Right lobe of liver (tissue), 6 donors: ENCODE results near the gene SLF2. TPM values are rescaled to one million over a fixed set of nuclear protein-coding genes. Genes with fewer than 3 reads are reported as not detected.

Source experiments
- ATAC-seq, 4 donors: fragments of 200-7000 bp; cut with Tn5 transposase; one replicate each; pipeline ENCODE4 v1.9.1; 2020; ENCODE audit warnings: mild to moderate bottlenecking in 4 of 4, moderate library complexity in 4 of 4
- DNase-seq, 3 donors: peaks; one replicate each; pipeline ENCODE4 v3.0.0-alpha.2; 2020
- H3K27ac ChIP-seq, 3 donors: fragments of 200-600 bp; one replicate each; pipeline ENCODE4 v1.8.0; 2022
- H3K27me3 ChIP-seq, 2 donors: fragments of 200-600 bp; one replicate each; pipeline ENCODE4 v1.8.0; 2022
- H3K36me3 ChIP-seq, 4 donors: fragments of 200-600 bp; sonication (generic) in 1 of 4; one replicate each; pipeline versions ENCODE4 v1.5.1 to v1.8.0; 2017 to 2022; ENCODE audit warnings: control low read depth in 1 of 4
- H3K4me1 ChIP-seq, 4 donors: fragments of 200-600 bp; sonication (generic) in 1 of 4; one replicate each; pipeline versions ENCODE4 v1.5.1 to v1.8.0; 2017 to 2022; ENCODE audit warnings: control low read depth in 1 of 4
- H3K4me3 ChIP-seq, 3 donors: fragments of 200-600 bp; one replicate each; pipeline ENCODE4 v1.8.0; 2022
- H3K9me3 ChIP-seq, 4 donors: fragments of 200-600 bp; sonication (generic) in 1 of 4; one replicate each; pipeline versions ENCODE4 v1.5.1 to v1.8.0; 2017 to 2022; ENCODE audit warnings: control low read depth in 1 of 4
- CTCF ChIP-seq, 4 donors: fragments of 200-600 bp in 3 of 4; fragments of 450-650 bp in 1 of 4; IDR thresholded peaks; one replicate each; pipeline versions ENCODE4 v1.5.1 to v1.8.0; 2016 to 2022; ENCODE audit warnings: antibody characterized with exemption in 4 of 4, mild to moderate bottlenecking in 2 of 4
- POLR2A ChIP-seq: fragments of 450-650 bp; IDR thresholded peaks from one replicate; pipeline ENCODE4 v1.6.1; 2017; ENCODE audit warnings: antibody characterized with exemption, mild to moderate bottlenecking
- WGBS: methylation state at CpG from one replicate; pipeline ENCODE4 v1.1.6; 2018; ENCODE audit warnings: low coverage, low lambda C conversion rate; ENCODE audit not compliant: insufficient coverage; ENCODE audit errors: missing lambda C conversion rate; 5-methylcytosine and 5-hydroxymethylcytosine counted together
- intact Hi-C, 2 donors: fragments of 100-400 bp; cut with DNase I; formaldehyde crosslinking; loops; one replicate each; pipeline versions ENCODE4 v1.11.2 to v1.14.1; 2022
- total RNA-seq, 6 experiments: library from RNA; depleted of rRNA in 2 of 6; stranded (reverse); fragments of >200 nt in 2 of 6; fragmentation: NEBNext Ultra II Directional in 3 of 6; extraction: Animal tissue kit (Norgen Biotek cat#: 25700) in 3 of 6; gene quantifications; one replicate each; pipeline versions ENCODE4 v1.1.0 to v1.2.4, GENCODE V29; 2016 to 2023
- donor health status: DM: no; HTN: yes; CAD: no.
- donor health status: DM: no; HTN: no; CAD: no.
- donor health status: DM: no; HTN: no; CAD: no.
- donor health status: DM: no; HTN: yes; CAD: no.
- donor health status: DM: no; HTN: yes; CAD: no.

The SLF2 gene
- total RNA-seq, 6 experiments from 2014 or later, result 7.1 to 14.2 (median 10.0) TPM

GRCh38 chr10:100963826-100964225, 51.1 kb downstream of the SLF2 start:
- H3K36me3 ChIP-seq, result peaks cover 5 to 12% (median 8%) of the 10 kb centered on the region in 4 donors
- H3K4me3 ChIP-seq, result no peak overlapping the region
- DNase-seq (no peak), ATAC-seq (peak in 3 of 4 donors; percentile 44 to 51 (median 47))
- no peak for TF ChIP-seq POLR2A
- no peak for TF ChIP-seq CTCF (IDR thresholded peaks at IDR 0.05)
- peaks cover 0 to 26% (median 8%) of the 10 kb centered on the region in 4 donors for H3K4me1 ChIP-seq
- H3K9me3 ChIP-seq, result no peaks in the 10 kb centered on the region
- intact Hi-C loops, result no loop called here
- 75% methylated on average over 1 of the region's 1 CpG for WGBS
- H3K27me3 ChIP-seq, result no peaks in the 10 kb centered on the region
- no peak overlapping the region for H3K27ac ChIP-seq

- intact Hi-C loops, result no loop called here
- H3K4me1 ChIP-seq, result peaks cover 0 to 28% (median 8%) of the 10 kb centered on the region in 4 donors
- WGBS, result 66% methylated on average over 4 of the region's 5 CpGs
Observed at GRCh38 chr10:100965820-100966219, 53.1 kb downstream of the SLF2 start.

GRCh38 chr10:100966887-100967286, 54.1 kb downstream of the SLF2 start:
- no peaks in the 10 kb centered on the region for H3K9me3 ChIP-seq
- peaks cover 0 to 7% (median 2%) of the 10 kb centered on the region in 4 donors for H3K36me3 ChIP-seq
- H3K27ac ChIP-seq, result no peak overlapping the region
- H3K4me3 ChIP-seq, result no peak overlapping the region
- WGBS, result 67% methylated on average over 1 of the region's 2 CpGs
- no peaks in the 10 kb centered on the region for H3K27me3 ChIP-seq
- ATAC-seq (no peak), DNase-seq (no peak)
- no peak for TF ChIP-seq POLR2A
- intact Hi-C loops, result no loop called here
- peaks cover 0 to 33% (median 10%) of the 10 kb centered on the region in 4 donors for H3K4me1 ChIP-seq

More at GRCh38 chr10:100965820-100966219, 53.1 kb downstream of the SLF2 start:
- no peak for ATAC-seq
- DNase-seq, result no peak
- peaks cover 0 to 7% (median 2%) of the 10 kb centered on the region in 4 donors for H3K36me3 ChIP-seq
- TF ChIP-seq CTCF (IDR thresholded peaks at IDR 0.05) (no peak), POLR2A (no peak)
- no peaks in the 10 kb centered on the region for H3K9me3 ChIP-seq
- no peak overlapping the region for H3K4me3 ChIP-seq
- no peaks in the 10 kb centered on the region for H3K27me3 ChIP-seq
- H3K27ac ChIP-seq, result no peak overlapping the region

DNA sequence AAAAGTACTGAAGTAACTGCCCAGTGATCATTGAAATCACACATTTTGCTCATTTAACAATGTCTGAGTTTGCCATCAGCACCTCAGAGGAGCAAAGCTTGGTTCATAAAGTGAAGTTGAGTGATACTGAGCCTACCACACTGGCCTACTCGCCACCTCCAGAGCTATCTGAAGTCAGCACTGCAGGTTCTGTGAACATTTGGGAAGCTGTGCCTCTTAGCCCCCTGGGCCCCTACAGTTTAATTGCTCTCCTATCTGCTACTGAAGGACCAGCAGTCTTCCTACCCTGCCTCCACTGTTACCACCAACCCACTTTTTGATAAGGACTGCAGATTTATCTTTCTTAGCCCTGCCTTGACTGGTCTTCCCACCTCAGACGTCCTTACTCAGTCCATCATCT, 54.6 kb downstream of the SLF2 start:
- Histone ChIP-seq H3K9me3 (no peaks in the 10 kb centered on the region), H3K4me1 (peaks cover 0 to 37% (median 14%) of the 10 kb centered on the region in 4 donors), H3K4me3 (no peak overlapping the region), H3K36me3 (peaks cover 0 to 7% (median 2%) of the 10 kb centered on the region in 4 donors), H3K27me3 (no peaks in the 10 kb centered on the region), H3K27ac (no peak overlapping the region)
- DNase-seq, result no peak
- ATAC-seq, result no peak
- intact Hi-C loops, result no loop called here
- WGBS, result 86% methylated on average over 1 of the region's 2 CpGs
- TF ChIP-seq POLR2A (no peak), CTCF (IDR thresholded peaks at IDR 0.05) (no peak)

- ATAC-seq, result no peak
- 60% methylated on average over 1 of the region's 2 CpGs for WGBS
- H3K4me1 ChIP-seq, result peaks cover 0 to 43% (median 17%) of the 10 kb centered on the region in 4 donors
- intact Hi-C loops, result no loop called here
- no peak for DNase-seq
- H3K36me3 ChIP-seq, result peaks cover 0 to 5% (median 2%) of the 10 kb centered on the region in 4 donors
- no peaks in the 10 kb centered on the region for H3K27me3 ChIP-seq
- H3K9me3 ChIP-seq, result no peaks in the 10 kb centered on the region
- peak overlapping the region in 1 of 3 donors; percentile 97 for H3K4me3 ChIP-seq
- TF ChIP-seq CTCF (IDR thresholded peaks at IDR 0.05) (no peak), POLR2A (no peak)
- no peak overlapping the region for H3K27ac ChIP-seq
Observed at GRCh38 chr10:100968062-100968736, 55.4 kb downstream of the SLF2 start.
